GM18870 (cell line): ENCODE results near the gene SRBD1.

Experiments used
- ATAC-seq: cut with Tn5 transposase; IDR thresholded peaks from one replicate; pipeline ENCODE4 v1.9.1; 2021; ENCODE audit warnings: moderate library complexity; ENCODE audit not compliant: unreplicated experiment

The SRBD1 gene

DNA sequence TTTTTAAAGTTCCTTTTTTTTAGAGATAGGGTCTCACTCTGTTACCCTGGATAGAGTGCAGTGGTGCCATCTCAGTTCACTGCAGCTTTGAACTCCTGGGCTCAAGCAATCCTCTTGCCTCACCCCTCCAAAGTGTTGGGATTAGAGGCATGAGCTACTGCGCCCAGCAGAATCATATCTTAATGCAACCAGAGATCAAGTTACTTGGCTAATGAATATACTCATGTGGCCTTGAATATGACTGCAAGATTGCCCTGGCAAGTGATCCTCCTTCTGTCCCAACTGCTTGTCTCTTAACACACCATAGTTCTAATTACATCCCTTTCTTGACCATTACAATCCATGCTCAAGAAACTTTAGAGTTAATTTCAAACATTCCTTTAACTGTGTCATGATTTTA lies 133.5 kb downstream of the SRBD1 start:
- no peak for ATAC-seq

DNA sequence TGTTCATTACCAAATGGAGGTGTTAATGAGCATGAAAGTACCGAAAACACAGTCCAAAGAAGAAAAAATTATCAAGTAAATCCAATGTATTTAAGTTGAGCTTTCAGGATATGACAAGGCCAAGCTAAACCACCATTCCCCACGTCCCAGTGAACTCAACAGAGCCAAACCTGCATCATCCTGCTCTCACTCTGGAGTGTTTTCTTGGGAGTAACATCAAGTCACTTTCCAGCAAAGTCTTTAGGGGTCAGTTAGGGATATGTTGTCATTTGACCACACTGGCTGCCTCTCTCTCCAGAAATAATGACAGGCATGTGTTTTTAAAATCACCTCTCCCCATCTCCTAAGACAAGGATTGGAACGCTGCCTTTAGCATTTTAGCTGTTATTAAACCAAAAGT lies 140.5 kb downstream of the SRBD1 start:
- ATAC-seq = no peak

DNA sequence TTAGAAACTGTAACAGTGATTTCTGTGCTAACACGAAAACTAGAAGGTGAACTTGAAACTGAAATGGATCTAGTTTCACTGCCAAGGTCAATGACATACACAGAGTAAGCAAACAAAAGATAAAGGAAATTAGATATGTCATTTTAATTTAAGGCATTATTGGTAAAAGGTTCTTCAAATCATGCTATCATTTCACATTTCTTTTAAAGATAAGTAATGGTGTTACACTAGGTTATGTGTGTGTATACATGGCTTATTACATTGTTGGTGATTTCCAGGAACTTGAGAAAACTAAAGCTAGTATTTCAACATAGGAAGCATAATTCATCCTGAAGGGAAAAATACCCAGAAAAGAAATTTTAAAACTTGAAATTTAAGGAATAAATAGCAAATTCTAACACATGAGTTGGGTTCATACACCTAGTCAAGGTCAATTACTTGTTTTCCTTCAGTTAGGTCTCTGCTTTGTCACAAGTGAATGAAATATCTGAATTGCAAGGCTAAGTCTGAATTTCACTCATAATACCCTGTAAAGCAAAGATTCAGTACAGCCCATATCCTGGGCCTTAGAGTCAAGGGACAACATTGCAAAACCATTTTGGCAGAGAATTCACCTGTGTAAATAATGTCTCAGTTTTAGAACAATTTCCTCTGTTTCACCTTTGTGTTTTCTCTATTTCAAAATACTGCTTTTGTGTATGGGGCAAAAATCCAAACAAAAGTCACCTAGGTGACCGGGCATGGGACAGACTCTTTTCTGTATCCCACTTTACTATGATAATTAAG lies 141.6 kb downstream of the SRBD1 start:
- peak; percentile 61 for ATAC-seq

DNA sequence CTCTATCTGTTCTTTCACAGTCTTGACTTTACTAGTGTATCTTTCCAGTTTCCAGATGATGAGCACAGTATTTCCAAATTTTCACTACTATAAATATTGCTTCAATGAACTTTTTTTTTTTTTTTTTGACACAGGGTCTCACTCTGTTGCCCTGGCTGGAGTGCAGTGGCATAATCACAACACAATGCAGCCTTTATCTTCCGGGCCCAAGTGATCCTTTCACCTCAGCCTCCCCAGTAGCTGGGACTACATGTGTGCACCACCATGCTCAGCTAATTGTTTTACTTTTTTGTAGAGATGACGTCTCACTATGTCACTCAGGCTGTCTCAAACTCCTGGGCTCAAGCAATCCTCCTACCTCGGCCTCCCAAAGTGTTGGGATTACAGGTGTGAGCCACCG lies 142.8 kb downstream of the SRBD1 start:
- no peak for ATAC-seq

DNA sequence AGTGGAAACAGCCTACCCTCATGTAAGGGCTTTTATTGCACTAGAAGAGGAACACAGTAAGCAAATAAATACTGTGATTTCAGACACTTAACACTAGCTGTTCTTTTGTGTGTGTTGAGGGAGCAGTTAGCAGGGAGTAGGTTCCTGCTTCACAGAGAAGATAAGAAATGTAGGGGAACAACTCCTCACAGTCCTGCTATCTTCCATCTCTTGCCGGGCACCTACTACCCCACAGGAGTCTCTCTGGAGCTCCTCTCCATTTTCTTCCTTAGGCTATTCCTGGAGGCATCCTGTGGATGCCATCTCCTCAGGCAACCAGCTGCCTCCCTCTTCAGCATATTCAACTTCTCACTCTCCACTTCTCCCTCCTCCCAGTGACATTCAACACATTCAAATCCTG lies 145.0 kb downstream of the SRBD1 start:
- ATAC-seq = no peak

- ATAC-seq = no peak
Observed at GRCh38 chr2:45460825-45461224, 150.2 kb downstream of the SRBD1 start.

- ATAC-seq = no peak
Observed at GRCh38 chr2:45459860-45460259, 151.2 kb downstream of the SRBD1 start.

DNA sequence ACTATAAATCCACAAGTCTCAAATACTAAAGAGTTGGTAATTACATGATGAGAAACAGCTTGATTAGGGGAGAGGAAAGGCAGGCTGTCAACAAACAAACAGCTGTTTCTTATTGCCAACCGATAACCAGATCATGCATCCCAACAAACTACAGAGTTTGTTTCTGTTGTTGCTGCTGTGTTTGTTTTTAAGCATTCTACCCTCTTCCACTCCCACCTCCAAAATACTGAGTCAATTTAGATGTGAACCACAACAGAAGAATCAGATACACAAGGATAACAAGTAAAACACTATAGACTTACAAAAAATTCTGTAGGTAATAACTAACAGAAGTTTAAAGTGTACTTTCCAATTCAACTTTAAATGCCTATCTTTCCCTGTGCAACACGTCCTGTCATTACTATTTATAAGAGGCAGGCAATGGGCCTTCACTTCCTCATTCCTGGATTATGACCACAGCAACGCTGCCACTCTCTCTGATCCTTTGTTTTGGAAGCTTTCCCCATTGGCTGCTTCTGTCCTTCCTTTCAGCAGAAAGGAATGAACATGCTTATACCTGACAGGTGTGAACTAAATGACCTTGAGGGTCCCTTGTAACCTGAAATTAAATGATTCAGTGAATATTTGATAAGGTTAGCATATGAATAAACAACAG lies 152.0 kb downstream of the SRBD1 start:
- ATAC-seq = no peak

DNA sequence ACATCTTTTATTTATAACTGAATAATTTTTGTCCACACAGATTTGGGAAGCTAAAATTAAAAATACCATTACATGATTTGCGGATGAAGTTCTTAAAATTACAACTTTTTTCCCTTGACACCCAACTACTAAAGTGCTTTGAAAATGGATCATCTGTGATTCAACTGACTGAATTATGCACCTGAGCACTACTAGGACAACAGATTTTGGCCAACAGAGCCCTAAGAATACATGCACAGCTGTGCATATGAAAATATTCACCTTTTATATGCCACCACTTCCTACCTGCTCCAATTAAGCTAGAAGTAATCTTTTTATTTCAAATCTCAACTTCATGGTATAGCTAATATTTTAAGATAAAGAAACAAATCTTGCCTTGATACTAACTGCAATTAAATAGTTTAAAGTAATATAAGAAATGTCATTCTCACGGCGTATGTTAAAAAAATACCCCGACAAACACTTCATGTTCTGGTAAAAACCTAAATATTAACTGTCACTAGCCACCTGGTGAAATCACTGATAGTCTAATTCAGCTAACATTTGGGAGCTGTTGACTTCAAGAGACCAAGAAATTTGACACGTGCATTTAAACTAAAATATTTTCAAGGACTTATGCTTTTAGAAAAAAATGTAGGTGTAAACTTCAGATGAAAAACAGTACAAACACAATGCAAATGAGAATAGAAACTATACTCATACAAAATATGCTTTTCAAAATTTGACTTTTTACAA lies 153.7 kb downstream of the SRBD1 start:
- ATAC-seq = no peak

GRCh38 chr2:45452866-45453265 lies 158.2 kb downstream of the SRBD1 start:
- ATAC-seq = no peak

DNA sequence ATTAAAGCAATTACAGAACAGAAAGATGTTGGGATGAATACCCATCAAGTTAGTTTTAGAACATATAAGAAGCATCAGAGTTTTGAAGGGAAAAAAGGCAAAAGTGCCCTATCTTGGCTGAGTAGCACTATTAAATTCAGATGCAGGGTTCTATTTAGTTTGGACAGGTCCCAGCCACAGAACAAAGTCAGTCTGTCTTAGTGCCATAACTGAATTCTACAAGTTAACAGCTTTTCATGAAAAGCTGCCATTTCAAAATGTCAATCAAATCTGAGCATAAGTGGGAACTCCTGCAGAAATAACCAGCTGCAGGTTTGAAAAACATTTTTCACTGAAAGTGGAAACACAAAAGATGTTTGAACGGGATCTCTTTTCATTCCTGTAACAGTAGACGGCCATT lies 160.4 kb downstream of the SRBD1 start:
- no peak for ATAC-seq

DNA sequence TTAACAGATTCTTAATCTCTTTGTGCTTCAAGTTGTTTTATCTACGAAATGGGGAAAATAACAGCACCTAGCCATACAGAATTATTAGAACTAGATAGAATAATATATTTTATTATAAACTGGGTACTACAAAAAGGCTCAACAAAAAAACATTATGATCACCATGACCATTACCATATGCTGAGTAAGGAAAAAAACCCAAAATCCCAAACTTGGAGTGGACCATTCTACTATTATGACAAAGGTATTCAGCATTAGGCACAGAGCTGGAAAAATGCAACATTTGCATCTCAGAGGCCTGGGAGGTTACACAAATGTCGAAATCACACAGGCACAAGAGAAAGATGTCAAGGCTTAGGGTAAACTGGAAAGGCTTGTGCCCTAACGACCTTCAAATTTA lies 162.8 kb downstream of the SRBD1 start:
- ATAC-seq = no peak

DNA sequence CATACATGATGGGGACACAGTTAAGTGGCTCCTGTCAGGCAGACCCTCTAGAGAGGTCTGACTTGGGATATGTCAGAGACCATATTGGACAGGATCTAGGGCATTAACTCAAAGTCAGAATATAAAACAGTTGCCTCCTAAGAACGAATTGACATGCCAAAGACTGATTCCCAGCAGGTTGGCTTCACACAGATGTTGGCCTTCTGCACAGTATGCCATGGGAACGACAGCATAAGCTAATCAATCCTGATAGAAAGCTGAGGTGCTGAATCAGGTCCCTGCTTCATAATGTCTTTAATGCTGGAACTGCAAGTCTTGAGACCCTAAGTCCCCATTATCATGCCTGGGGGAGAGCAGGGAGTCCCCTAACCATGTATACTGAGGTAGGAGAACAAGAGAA lies 165.1 kb downstream of the SRBD1 start:
- ATAC-seq = no peak

- no peak for ATAC-seq
Observed at GRCh38 chr2:45445037-45445436, 166.0 kb downstream of the SRBD1 start.

GRCh38 chr2:45443012-45443411 lies 168.1 kb downstream of the SRBD1 start:
- ATAC-seq = no peak

DNA sequence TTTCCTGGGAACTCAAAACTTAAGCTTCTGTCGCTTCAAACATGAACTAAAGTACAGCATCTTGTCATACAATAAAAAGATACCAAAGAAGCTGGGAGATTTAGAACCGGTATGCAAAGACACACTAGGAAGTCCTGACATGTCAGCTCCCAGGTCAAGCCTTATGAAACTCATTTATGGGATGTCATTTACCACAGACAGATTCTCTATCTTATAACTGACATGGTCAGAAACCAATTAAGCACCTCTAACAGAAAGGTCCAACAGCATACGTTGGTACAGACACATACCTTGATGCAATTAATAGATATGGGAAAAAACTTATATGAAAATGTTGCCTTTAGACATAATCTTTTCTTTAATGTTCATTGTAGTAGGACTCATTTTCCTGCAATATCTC lies 169.0 kb downstream of the SRBD1 start:
- ATAC-seq = no peak

GRCh38 chr2:45441571-45441970 lies 169.5 kb downstream of the SRBD1 start:
- no peak for ATAC-seq

- ATAC-seq = no peak
Observed at GRCh38 chr2:45439788-45440773, 171.0 kb downstream of the SRBD1 start.

- no peak for ATAC-seq
Observed at GRCh38 chr2:45438872-45439665, 172.0 kb downstream of the SRBD1 start.

DNA sequence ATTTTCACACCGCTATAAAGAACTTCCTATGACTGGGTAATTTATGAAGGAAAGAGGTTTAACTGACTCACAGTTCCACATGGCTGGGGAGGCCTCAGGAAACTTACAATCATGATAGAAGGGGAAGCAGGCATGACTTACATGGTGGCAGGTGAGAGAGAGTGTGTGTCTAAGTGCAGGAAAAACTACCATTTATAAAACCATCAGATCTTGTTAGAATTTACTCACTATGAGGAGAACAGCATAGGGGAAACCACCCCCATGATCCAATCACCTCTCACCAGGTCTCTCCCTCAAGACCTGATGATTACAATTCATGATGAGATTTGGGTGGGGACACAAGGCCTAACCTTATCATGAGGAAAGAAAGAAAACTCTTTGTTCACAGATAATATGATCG lies 174.6 kb downstream of the SRBD1 start:
- ATAC-seq = no peak
